ENCODE measurements around the gene TMEM255B. TPM values are rescaled to one million over a fixed set of nuclear protein-coding genes. Genes with fewer than 3 reads are reported as not detected.
"Not testable (repeated sequence)": the region's sequence is repeated elsewhere in the genome, so short reads cannot be mapped to it uniquely, and the experiment has no call there.

Gene TMEM255B
- total RNA-seq, 1 donor from 2014 or later: 2.2 TPM

GRCh38 chr13:113748101-113748861 lies 10.7 kb upstream of the TMEM255B start:
- peaks cover 4% of the 10 kb centered on the region for H3K27me3 Mint-ChIP-seq (ENCODE audit: low read depth)
- intact Hi-C loops (cut with micrococcal nuclease): no loop called here
- no peak overlapping the region for H3K4me3 Mint-ChIP-seq (ENCODE audit: low read depth)
- no peaks in the 10 kb centered on the region for H3K4me1 Mint-ChIP-seq (ENCODE audit: low read depth)
- H3K27ac Mint-ChIP-seq: no peak overlapping the region
- H3K9me3 Mint-ChIP-seq: peaks cover 20% of the 10 kb centered on the region
- DNase-seq (ENCODE audit: low spot score): no peak
- peaks cover 4% of the 10 kb centered on the region for H3K36me3 Mint-ChIP-seq (ENCODE audit: low read depth)

- H3K4me1 Mint-ChIP-seq (ENCODE audit: low read depth): no peaks in the 10 kb centered on the region
- no peak for DNase-seq (ENCODE audit: low spot score)
- peaks cover 4% of the 10 kb centered on the region for H3K27me3 Mint-ChIP-seq (ENCODE audit: low read depth)
Observed at GRCh38 chr13:113748862-113749451, 10.1 kb upstream of the TMEM255B start.

GRCh38 chr13:113749507-113749906 lies 9.5 kb upstream of the TMEM255B start:
- peaks cover 4% of the 10 kb centered on the region for H3K36me3 Mint-ChIP-seq (ENCODE audit: low read depth)
- no peak overlapping the region for H3K27ac Mint-ChIP-seq
- peaks cover 21% of the 10 kb centered on the region for H3K9me3 Mint-ChIP-seq
- no peak overlapping the region for H3K4me3 Mint-ChIP-seq (ENCODE audit: low read depth)
- no peak for DNase-seq (ENCODE audit: low spot score)
- intact Hi-C loops (cut with micrococcal nuclease): no loop called here
- H3K4me1 Mint-ChIP-seq (ENCODE audit: low read depth): no peaks in the 10 kb centered on the region
- H3K27me3 Mint-ChIP-seq (ENCODE audit: low read depth): peaks cover 4% of the 10 kb centered on the region

More at GRCh38 chr13:113748862-113749451, 10.1 kb upstream of the TMEM255B start:
- H3K9me3 Mint-ChIP-seq: peaks cover 21% of the 10 kb centered on the region
- H3K27ac Mint-ChIP-seq: no peak overlapping the region
- H3K36me3 Mint-ChIP-seq (ENCODE audit: low read depth): peaks cover 4% of the 10 kb centered on the region
- H3K4me3 Mint-ChIP-seq (ENCODE audit: low read depth): no peak overlapping the region
- intact Hi-C loops (cut with micrococcal nuclease): no loop called here

- DNase-seq (ENCODE audit: low spot score): no peak
- H3K27me3 Mint-ChIP-seq (ENCODE audit: low read depth): peaks cover under 1% of the 10 kb centered on the region
- H3K9me3 Mint-ChIP-seq: peaks cover 21% of the 10 kb centered on the region
- no peak overlapping the region for H3K27ac Mint-ChIP-seq
- intact Hi-C loops (cut with micrococcal nuclease): no loop called here
- no peaks in the 10 kb centered on the region for H3K4me1 Mint-ChIP-seq (ENCODE audit: low read depth)
- peaks cover 4% of the 10 kb centered on the region for H3K36me3 Mint-ChIP-seq (ENCODE audit: low read depth)
- no peak overlapping the region for H3K4me3 Mint-ChIP-seq (ENCODE audit: low read depth)
Observed at GRCh38 chr13:113749967-113750366, 9.1 kb upstream of the TMEM255B start.

GRCh38 chr13:113750554-113751399 lies 8.2 kb upstream of the TMEM255B start:
- Mint-ChIP-seq H3K4me3 (ENCODE audit: low read depth) (no peak overlapping the region), H3K36me3 (ENCODE audit: low read depth) (peaks cover 4% of the 10 kb centered on the region), H3K27ac (no peak overlapping the region), H3K9me3 (peaks cover 21% of the 10 kb centered on the region), H3K4me1 (ENCODE audit: low read depth) (no peaks in the 10 kb centered on the region), H3K27me3 (ENCODE audit: low read depth) (no peaks in the 10 kb centered on the region)
- intact Hi-C loops (cut with micrococcal nuclease): no loop called here
- no peak for DNase-seq (ENCODE audit: low spot score)

GRCh38 chr13:113751491-113751890 lies 7.5 kb upstream of the TMEM255B start:
- peaks cover 21% of the 10 kb centered on the region for H3K9me3 Mint-ChIP-seq
- H3K27ac Mint-ChIP-seq: no peak overlapping the region
- peaks cover 4% of the 10 kb centered on the region for H3K36me3 Mint-ChIP-seq (ENCODE audit: low read depth)
- no peak for DNase-seq (ENCODE audit: low spot score)
- no peaks in the 10 kb centered on the region for H3K27me3 Mint-ChIP-seq (ENCODE audit: low read depth)
- no peak overlapping the region for H3K4me3 Mint-ChIP-seq (ENCODE audit: low read depth)
- no peaks in the 10 kb centered on the region for H3K4me1 Mint-ChIP-seq (ENCODE audit: low read depth)
- intact Hi-C loops (cut with micrococcal nuclease): no loop called here

GRCh38 chr13:113752211-113752986 lies 6.6 kb upstream of the TMEM255B start:
- intact Hi-C loops (cut with micrococcal nuclease); H3K36me3 Mint-ChIP-seq (ENCODE audit: low read depth); DNase-seq (ENCODE audit: low spot score); H3K27ac Mint-ChIP-seq; H3K4me3 Mint-ChIP-seq (ENCODE audit: low read depth); H3K27me3 Mint-ChIP-seq (ENCODE audit: low read depth); H3K4me1 Mint-ChIP-seq (ENCODE audit: low read depth): not testable (repeated sequence)
- peaks cover 21% of the 10 kb centered on the region for H3K9me3 Mint-ChIP-seq

GRCh38 chr13:113753171-113753570 lies 5.9 kb upstream of the TMEM255B start:
- no peak for DNase-seq (ENCODE audit: low spot score)
- H3K27ac Mint-ChIP-seq: no peak overlapping the region
- peaks cover 3% of the 10 kb centered on the region for H3K4me1 Mint-ChIP-seq (ENCODE audit: low read depth)
- intact Hi-C loops (cut with micrococcal nuclease): no loop called here
- H3K9me3 Mint-ChIP-seq: peaks cover 21% of the 10 kb centered on the region
- peaks cover 4% of the 10 kb centered on the region for H3K36me3 Mint-ChIP-seq (ENCODE audit: low read depth)
- no peak overlapping the region for H3K4me3 Mint-ChIP-seq (ENCODE audit: low read depth)
- H3K27me3 Mint-ChIP-seq (ENCODE audit: low read depth): peaks cover 5% of the 10 kb centered on the region

GRCh38 chr13:113754242-113754641 lies 4.8 kb upstream of the TMEM255B start:
- Mint-ChIP-seq H3K9me3 (peaks cover 21% of the 10 kb centered on the region), H3K4me3 (ENCODE audit: low read depth) (no peak overlapping the region), H3K4me1 (ENCODE audit: low read depth) (peaks cover 6% of the 10 kb centered on the region), H3K27ac (no peak overlapping the region), H3K27me3 (ENCODE audit: low read depth) (peaks cover 10% of the 10 kb centered on the region), H3K36me3 (ENCODE audit: low read depth) (peaks cover 4% of the 10 kb centered on the region)
- no peak for DNase-seq (ENCODE audit: low spot score)
- intact Hi-C loops (cut with micrococcal nuclease): no loop called here

GRCh38 chr13:113754691-113755090 lies 4.3 kb upstream of the TMEM255B start:
- intact Hi-C loops (cut with micrococcal nuclease): no loop called here
- no peak overlapping the region for H3K27ac Mint-ChIP-seq

GRCh38 chr13:113756441-113757097 lies 2.5 kb upstream of the TMEM255B start:
- Mint-ChIP-seq H3K27me3 (ENCODE audit: low read depth) (peaks cover 32% of the 10 kb centered on the region), H3K9me3 (peaks cover 7% of the 10 kb centered on the region), H3K36me3 (ENCODE audit: low read depth) (peaks cover 4% of the 10 kb centered on the region), H3K4me3 (ENCODE audit: low read depth) (no peak overlapping the region), H3K4me1 (ENCODE audit: low read depth) (peaks cover 14% of the 10 kb centered on the region), H3K27ac (no peak overlapping the region)
- no peak for DNase-seq (ENCODE audit: low spot score)
- intact Hi-C loops (cut with micrococcal nuclease): no loop called here

More at GRCh38 chr13:113754691-113755090, 4.3 kb upstream of the TMEM255B start:
- Mint-ChIP-seq H3K9me3 (peaks cover 21% of the 10 kb centered on the region), H3K4me1 (ENCODE audit: low read depth) (peaks cover 10% of the 10 kb centered on the region), H3K4me3 (ENCODE audit: low read depth) (no peak overlapping the region), H3K36me3 (ENCODE audit: low read depth) (peaks cover 4% of the 10 kb centered on the region), H3K27me3 (ENCODE audit: low read depth) (peaks cover 14% of the 10 kb centered on the region)
- DNase-seq (ENCODE audit: low spot score): no peak
